Chondrocyte (in vitro differentiated cells): ENCODE results near the gene SLC26A11. TPM values are rescaled to one million over a fixed set of nuclear protein-coding genes. Genes with fewer than 3 reads are reported as not detected.
"Not testable (repeated sequence)": the region's sequence is repeated elsewhere in the genome, so short reads cannot be mapped to it uniquely, and the experiment has no call there.

Source experiments
- DNase-seq: peaks from one replicate; pipeline ENCODE4 v3.0.0; 2021; ENCODE audit warnings: mixed read lengths, low spot score
- H3K27ac Mint-ChIP-seq: one replicate; pipeline ENCODE4 v1.8.0; 2021; ENCODE audit warnings: mild to moderate bottlenecking, moderate library complexity, mixed read lengths; ENCODE audit not compliant: unreplicated experiment
- H3K27me3 Mint-ChIP-seq: 2 replicates; pipeline ENCODE4 v1.8.0; 2021; ENCODE audit warnings: low read depth, mixed read lengths
- H3K36me3 Mint-ChIP-seq: 2 replicates; pipeline ENCODE4 v1.8.0; 2021; ENCODE audit warnings: low read depth, mixed read lengths
- H3K4me1 Mint-ChIP-seq: 2 replicates; pipeline ENCODE4 v1.8.0; 2021; ENCODE audit warnings: low read depth, mild to moderate bottlenecking, mixed read lengths
- H3K4me3 Mint-ChIP-seq: one replicate; pipeline ENCODE4 v1.8.0; 2021; ENCODE audit warnings: mild to moderate bottlenecking, moderate library complexity, mixed read lengths; ENCODE audit not compliant: unreplicated experiment
- H3K9me3 Mint-ChIP-seq: 2 replicates; pipeline ENCODE4 v1.8.0; 2021; ENCODE audit warnings: low read depth, mixed read lengths
- total RNA-seq: library from RNA; stranded (reverse); gene quantifications from 3 replicates; pipeline ENCODE4 v1.2.1, GENCODE V29; 2021
- TF ChIP-seq, protein P1 (sequence below): fragments of 200-600 bp; sonication (generic); IDR thresholded peaks from 2 replicates; pipeline ENCODE4 v1.5.0; 2021; ENCODE audit warnings: antibody characterized with exemption, mild to moderate bottlenecking, moderate library complexity

The SLC26A11 gene
- total RNA-seq, 1 donor from 2014 or later = 16.2 TPM

GRCh38 chr17:80236911-80237310, 16.7 kb downstream of the SLC26A11 start:
- TF ChIP-seq, protein P1, sequence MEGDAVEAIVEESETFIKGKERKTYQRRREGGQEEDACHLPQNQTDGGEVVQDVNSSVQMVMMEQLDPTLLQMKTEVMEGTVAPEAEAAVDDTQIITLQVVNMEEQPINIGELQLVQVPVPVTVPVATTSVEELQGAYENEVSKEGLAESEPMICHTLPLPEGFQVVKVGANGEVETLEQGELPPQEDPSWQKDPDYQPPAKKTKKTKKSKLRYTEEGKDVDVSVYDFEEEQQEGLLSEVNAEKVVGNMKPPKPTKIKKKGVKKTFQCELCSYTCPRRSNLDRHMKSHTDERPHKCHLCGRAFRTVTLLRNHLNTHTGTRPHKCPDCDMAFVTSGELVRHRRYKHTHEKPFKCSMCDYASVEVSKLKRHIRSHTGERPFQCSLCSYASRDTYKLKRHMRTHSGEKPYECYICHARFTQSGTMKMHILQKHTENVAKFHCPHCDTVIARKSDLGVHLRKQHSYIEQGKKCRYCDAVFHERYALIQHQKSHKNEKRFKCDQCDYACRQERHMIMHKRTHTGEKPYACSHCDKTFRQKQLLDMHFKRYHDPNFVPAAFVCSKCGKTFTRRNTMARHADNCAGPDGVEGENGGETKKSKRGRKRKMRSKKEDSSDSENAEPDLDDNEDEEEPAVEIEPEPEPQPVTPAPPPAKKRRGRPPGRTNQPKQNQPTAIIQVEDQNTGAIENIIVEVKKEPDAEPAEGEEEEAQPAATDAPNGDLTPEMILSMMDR = no peak
- no peaks in the 10 kb centered on the region for H3K27me3 Mint-ChIP-seq
- peaks cover 36% of the 10 kb centered on the region for H3K36me3 Mint-ChIP-seq

GRCh38 chr17:80237386-80237785, 17.2 kb downstream of the SLC26A11 start:
- H3K36me3 Mint-ChIP-seq = peaks cover 37% of the 10 kb centered on the region
- H3K27ac Mint-ChIP-seq = no peak overlapping the region
- no peak for DNase-seq
- no peaks in the 10 kb centered on the region for H3K4me1 Mint-ChIP-seq
- H3K27me3 Mint-ChIP-seq = no peaks in the 10 kb centered on the region
- H3K9me3 Mint-ChIP-seq = peaks cover 14% of the 10 kb centered on the region
- no peak overlapping the region for H3K4me3 Mint-ChIP-seq
- TF ChIP-seq, protein P1 = no peak

More at GRCh38 chr17:80236911-80237310, 16.7 kb downstream of the SLC26A11 start:
- Mint-ChIP-seq H3K27ac (no peak overlapping the region), H3K4me3 (no peak overlapping the region), H3K9me3 (peaks cover 19% of the 10 kb centered on the region), H3K4me1 (no peaks in the 10 kb centered on the region)
- no peak for DNase-seq

DNA sequence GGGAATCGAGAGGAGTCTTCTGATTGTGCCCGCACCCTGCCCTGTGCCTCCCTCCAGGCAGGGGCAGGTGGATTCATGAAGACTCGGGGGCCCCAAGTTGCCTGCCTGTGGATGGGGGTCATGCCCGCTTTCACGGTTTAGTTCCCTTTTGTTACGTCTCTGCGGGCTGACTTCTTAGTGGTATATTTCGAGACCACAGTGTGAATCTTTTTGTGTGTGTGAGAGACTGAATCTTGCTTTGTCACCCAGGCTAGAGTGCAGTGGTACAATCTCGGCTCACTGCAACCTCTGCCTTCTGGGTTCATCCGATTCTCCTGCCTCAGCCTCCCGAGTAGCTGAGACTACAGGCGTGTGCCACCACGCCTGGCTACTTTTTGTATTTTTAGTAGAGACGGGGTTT, 22.3 kb downstream of the SLC26A11 start:
- TF ChIP-seq, protein P1 = no peak
- no peaks in the 10 kb centered on the region for H3K4me1 Mint-ChIP-seq
- no peak overlapping the region for H3K27ac Mint-ChIP-seq
- H3K4me3 Mint-ChIP-seq = no peak overlapping the region
- H3K27me3 Mint-ChIP-seq = no peaks in the 10 kb centered on the region
- DNase-seq = no peak
- peaks cover 23% of the 10 kb centered on the region for H3K36me3 Mint-ChIP-seq
- no peaks in the 10 kb centered on the region for H3K9me3 Mint-ChIP-seq

- peak; percentile 63 for DNase-seq
- Mint-ChIP-seq H3K27me3 (no peaks in the 10 kb centered on the region), H3K4me1 (no peaks in the 10 kb centered on the region), H3K9me3 (no peaks in the 10 kb centered on the region), H3K36me3 (peaks cover 16% of the 10 kb centered on the region), H3K4me3 (no peak overlapping the region), H3K27ac (no peak overlapping the region)
- TF ChIP-seq, protein P1 = no peak
Measured at GRCh38 chr17:80243526-80244433, 23.6 kb downstream of the SLC26A11 start.

DNA sequence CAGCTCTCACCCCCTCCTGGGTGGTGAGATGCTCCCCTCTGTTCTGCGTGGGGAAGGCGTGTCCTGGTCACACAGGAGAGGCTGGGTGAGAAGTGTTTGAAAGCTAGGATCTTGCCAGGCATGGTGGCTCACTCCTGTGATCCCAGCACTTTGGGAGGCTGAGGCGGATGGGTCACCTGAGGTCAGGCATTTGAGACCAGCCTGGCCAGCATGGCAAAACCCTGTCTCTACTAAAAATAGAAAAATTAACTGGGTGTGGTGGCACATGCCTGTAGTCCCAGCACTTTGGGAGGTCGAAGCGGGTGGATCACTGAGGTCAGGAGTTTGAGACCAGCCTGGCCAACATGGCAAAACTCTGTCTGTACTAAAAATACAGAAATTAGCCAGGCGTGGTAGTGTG, 24.2 kb downstream of the SLC26A11 start:
- not testable (repeated sequence) for H3K4me3 Mint-ChIP-seq, H3K27ac Mint-ChIP-seq, H3K4me1 Mint-ChIP-seq, H3K27me3 Mint-ChIP-seq, H3K9me3 Mint-ChIP-seq
- peaks cover 16% of the 10 kb centered on the region for H3K36me3 Mint-ChIP-seq
- peak; percentile 36 for DNase-seq
